Activated CD8-positive, alpha-beta T cell treated with anti-CD3 and anti-CD28 coated beads for 36 hours (primary cell): Measurements from ENCODE around the gene DLG2. TPM values are rescaled to one million over a fixed set of nuclear protein-coding genes. Genes with fewer than 3 reads are reported as not detected.
"Not testable (repeated sequence)": the region's sequence is repeated elsewhere in the genome, so short reads cannot be mapped to it uniquely, and the experiment has no call there.

ENCODE experiments used
- ATAC-seq: fragments of 200-7000 bp; cut with Tn5 transposase; one replicate; pipeline ENCODE4 v1.10.0; 2021; ENCODE audit warnings: mild to moderate bottlenecking, moderate library complexity
- CTCF ChIA-PET: fragments of 350-600 bp; sonication (Branson Sonifier 250); formaldehyde crosslinking; loops from one replicate; lab custom pipeline; 2021; ENCODE audit warnings: antibody characterized with exemption; lab: Charles Lee
- POLR2A ChIA-PET: fragments of 350-600 bp; sonication (Branson Sonifier 250); formaldehyde crosslinking; loops from one replicate; lab custom pipeline; 2021; ENCODE audit warnings: antibody characterized with exemption; lab: Charles Lee
- DNase-seq: peaks from one replicate; pipeline ENCODE4 v3.0.0-alpha.2; 2020
- H3K27ac Mint-ChIP-seq: one replicate; pipeline ENCODE4 v1.8.0; 2021; ENCODE audit warnings: mild to moderate bottlenecking, mixed read lengths
- H3K27me3 Mint-ChIP-seq: one replicate; pipeline ENCODE4 v1.8.0; 2021; ENCODE audit warnings: mixed read lengths
- H3K36me3 Mint-ChIP-seq: one replicate; pipeline ENCODE4 v1.8.0; 2021; ENCODE audit warnings: low read depth, mixed read lengths
- H3K4me1 Mint-ChIP-seq: one replicate; pipeline ENCODE4 v1.8.0; 2021; ENCODE audit warnings: low read depth, mixed read lengths
- H3K4me3 Mint-ChIP-seq: one replicate; pipeline ENCODE4 v1.8.0; 2021; ENCODE audit warnings: mild to moderate bottlenecking, moderate library complexity, mixed read lengths
- H3K9me3 Mint-ChIP-seq: one replicate; pipeline ENCODE4 v1.8.0; 2021; ENCODE audit warnings: mixed read lengths
- CTCF ChIP-seq: fragments of 200-600 bp; IDR thresholded peaks from one replicate; pipeline ENCODE4 v1.8.0; 2022; ENCODE audit warnings: antibody characterized with exemption, mild to moderate bottlenecking
- intact Hi-C: fragments of 100-400 bp; cut with micrococcal nuclease; formaldehyde crosslinking; loops from one replicate; pipeline ENCODE4 v1.10.0; 2022
- total RNA-seq, 2 experiments: library from RNA; stranded (reverse); gene quantifications; one replicate each; pipeline ENCODE4 v1.2.3, GENCODE V29; 2021

Gene DLG2
- total RNA-seq, 2 experiments from 2014 or later: 2.2 to 2.6 TPM

DNA sequence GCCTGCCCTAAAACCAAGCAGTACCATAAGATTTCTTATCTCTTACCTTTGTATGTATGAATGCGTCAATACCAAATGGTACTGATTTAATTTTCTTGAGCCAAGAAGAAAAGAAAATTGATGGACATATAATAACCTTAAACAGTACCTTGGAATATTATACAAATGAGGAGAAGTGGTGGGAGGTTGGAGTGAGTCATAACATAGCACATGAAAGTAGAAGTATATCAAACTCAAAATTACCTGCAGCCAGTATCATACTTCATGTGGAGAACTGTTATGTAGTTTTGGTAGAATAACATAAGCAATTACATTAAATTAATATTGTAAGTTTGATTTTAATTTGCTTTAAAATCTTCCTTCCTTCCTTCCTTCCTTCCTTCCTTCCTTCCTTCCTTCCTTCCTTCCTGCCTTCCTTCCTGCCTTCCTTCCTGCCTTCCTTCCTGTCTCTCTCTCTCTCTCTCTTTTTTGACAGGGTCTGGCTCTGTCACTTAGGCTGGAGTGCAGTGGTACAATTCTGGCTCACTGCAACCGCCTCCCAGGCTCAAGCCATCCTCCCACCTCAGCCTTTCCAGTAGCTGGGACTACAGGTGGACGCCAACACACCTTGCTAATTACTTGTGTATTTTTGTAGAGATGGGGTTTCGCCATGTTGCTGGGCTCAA lies 1880.1 kb downstream of the DLG2 start:
- ATAC-seq (no peak), DNase-seq (no peak)
- ChIA-PET POLR2A (no interaction called here), CTCF (no interaction called here)
- Mint-ChIP-seq H3K4me1 (no peaks in the 10 kb centered on the region), H3K4me3 (no peak overlapping the region), H3K9me3 (peaks cover 5% of the 10 kb centered on the region), H3K27ac (no peak overlapping the region), H3K36me3 (no peaks in the 10 kb centered on the region), H3K27me3 (peaks cover 7% of the 10 kb centered on the region)
- intact Hi-C loops: no loop called here
- TF ChIP-seq CTCF: no peak

GRCh38 chr11:83744620-83745192 lies 1882.4 kb downstream of the DLG2 start:
- CTCF ChIA-PET: no interaction called here
- H3K4me3 Mint-ChIP-seq: no peak overlapping the region
- H3K36me3 Mint-ChIP-seq: no peaks in the 10 kb centered on the region
- no peaks in the 10 kb centered on the region for H3K4me1 Mint-ChIP-seq
- DNase-seq (no peak), ATAC-seq (no peak)
- no peak overlapping the region for H3K27ac Mint-ChIP-seq
- H3K9me3 Mint-ChIP-seq: peaks cover 5% of the 10 kb centered on the region
- TF ChIP-seq CTCF: no peak
- intact Hi-C loops: no loop called here
- H3K27me3 Mint-ChIP-seq: peaks cover 2% of the 10 kb centered on the region
- POLR2A ChIA-PET: interaction anchor here (0.5 kb wide), 1 partner anchor 602 kb away, joined by 3 read pairs; no protein-coding TSS in a partner anchor

DNA sequence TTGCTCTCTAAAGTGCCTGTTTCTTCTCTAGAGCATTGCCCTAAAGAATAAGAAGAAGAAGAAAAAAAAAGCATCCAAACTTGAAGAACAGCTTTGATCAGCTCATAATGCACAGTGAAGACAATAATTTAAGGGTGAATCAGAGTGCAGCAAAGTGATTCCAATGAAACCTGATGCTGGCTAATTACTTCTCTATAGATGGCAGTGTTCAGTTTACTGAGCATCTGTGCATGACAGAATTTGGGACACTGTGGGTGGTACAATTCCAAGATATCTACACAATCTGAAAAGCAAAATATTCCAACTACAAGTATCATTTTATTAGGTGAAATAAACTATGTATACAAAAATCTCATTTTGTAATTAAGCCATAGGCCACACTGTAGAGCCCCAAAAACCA lies 1890.5 kb downstream of the DLG2 start:
- DNase-seq: no peak
- CTCF ChIA-PET: interaction anchor here (1.4 kb wide), 2 partner anchors 12 to 13 kb away, joined by 3 read pairs; no protein-coding TSS in a partner anchor
- Mint-ChIP-seq H3K4me3 (no peak overlapping the region), H3K27ac (no peak overlapping the region), H3K9me3 (no peaks in the 10 kb centered on the region), H3K36me3 (no peaks in the 10 kb centered on the region), H3K27me3 (peaks cover 1% of the 10 kb centered on the region), H3K4me1 (no peaks in the 10 kb centered on the region)
- ATAC-seq: no peak
- intact Hi-C loops: no loop called here
- TF ChIP-seq CTCF: no peak
- POLR2A ChIA-PET: interaction anchor here (1.1 kb wide), 1 partner anchor 11 kb away, joined by 3 read pairs; no protein-coding TSS in a partner anchor

- ATAC-seq (no peak), DNase-seq (no peak)
- intact Hi-C loops: no loop called here
- ChIA-PET POLR2A (no interaction called here), CTCF (no interaction called here)
- H3K36me3 Mint-ChIP-seq: no peaks in the 10 kb centered on the region
- no peaks in the 10 kb centered on the region for H3K9me3 Mint-ChIP-seq
- peaks cover 4% of the 10 kb centered on the region for H3K27me3 Mint-ChIP-seq
- H3K27ac Mint-ChIP-seq: no peak overlapping the region
- H3K4me3 Mint-ChIP-seq: no peak overlapping the region
- no peaks in the 10 kb centered on the region for H3K4me1 Mint-ChIP-seq
- TF ChIP-seq CTCF: no peak
Measured at GRCh38 chr11:83734120-83734519, 1893.0 kb downstream of the DLG2 start.

DNA sequence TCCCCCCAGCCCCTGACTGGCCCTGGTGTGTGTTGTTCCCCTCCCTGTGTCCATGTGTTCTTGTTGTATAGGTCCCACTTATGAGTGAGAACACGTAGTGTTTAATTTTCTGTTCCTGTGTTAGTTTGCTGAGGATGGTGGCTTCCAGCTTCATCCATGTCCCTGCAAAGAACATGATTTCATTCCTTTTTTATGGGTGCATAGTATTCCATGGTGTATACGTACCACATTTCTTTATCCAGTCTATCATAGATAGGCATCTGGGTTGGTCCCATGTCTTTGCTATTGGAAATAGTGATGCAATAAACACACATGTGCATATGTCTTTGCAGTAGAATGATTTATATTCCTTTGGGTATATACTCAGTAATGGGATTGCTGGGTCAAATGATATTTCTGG lies 1895.9 kb downstream of the DLG2 start:
- intact Hi-C loops, CTCF ChIA-PET, DNase-seq, H3K4me3 Mint-ChIP-seq, ATAC-seq, H3K27me3 Mint-ChIP-seq, H3K27ac Mint-ChIP-seq, H3K4me1 Mint-ChIP-seq, H3K9me3 Mint-ChIP-seq, H3K36me3 Mint-ChIP-seq, POLR2A ChIA-PET: not testable (repeated sequence)
